Hematopoietic multipotent progenitor cell treated with erythropoietin and hydrocortisone succinate and interleukin-3 and kit ligand, for 4 days (in vitro differentiated cells): ENCODE data around the gene TASOR2.

Source experiments
- DNase-seq: peaks from one replicate; pipeline ENCODE4 v3.0.0-alpha.2; 2015

TASOR2 gene

DNA sequence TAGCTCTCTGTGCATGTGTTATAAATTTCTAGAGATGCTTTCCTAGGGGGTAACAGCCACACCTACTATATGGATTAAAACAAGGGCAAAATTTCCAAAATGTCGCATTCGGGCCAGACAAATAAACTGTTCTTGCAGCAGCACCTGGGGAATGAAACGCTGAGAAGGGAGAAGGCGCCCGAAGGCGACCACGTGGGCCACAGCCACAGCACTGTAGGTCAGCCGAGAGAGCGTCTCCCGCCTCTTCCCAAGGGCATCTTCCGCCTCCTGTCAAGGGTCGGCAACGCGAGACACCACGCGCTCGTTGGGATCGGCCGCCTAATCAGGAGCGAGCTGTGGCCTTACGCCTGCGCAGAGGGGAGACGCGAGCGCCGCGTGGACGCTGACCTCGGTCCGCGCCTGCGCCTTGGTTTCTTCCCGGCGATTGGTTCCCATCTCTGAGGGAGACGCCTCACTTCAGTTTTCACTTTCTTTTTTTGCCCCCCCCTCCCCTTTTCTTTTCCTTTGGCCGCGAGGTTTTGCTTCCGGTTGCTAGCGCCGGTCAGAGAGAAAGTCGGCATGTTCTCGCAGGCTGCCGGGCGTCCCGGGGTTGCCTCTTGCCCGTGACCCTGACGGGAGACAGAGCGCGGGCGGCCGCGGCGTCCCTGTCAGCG is at the start of gene TASOR2:
TASOR2 (plus strand) TSS at position 521 of the 653 bp plus-strand sequence. CDS start 35,805 bp downstream, outside the sequence.
- peak; percentile 99 for DNase-seq

GRCh38 chr10:5634918-5635317 is 49.7 kb upstream of the TASOR2 start:
- no peak for DNase-seq

- no peak for DNase-seq
Measured at GRCh38 chr10:5638494-5638893, 46.1 kb upstream of the TASOR2 start.

GRCh38 chr10:5639066-5639465 is 45.6 kb upstream of the TASOR2 start:
- no peak for DNase-seq

DNA sequence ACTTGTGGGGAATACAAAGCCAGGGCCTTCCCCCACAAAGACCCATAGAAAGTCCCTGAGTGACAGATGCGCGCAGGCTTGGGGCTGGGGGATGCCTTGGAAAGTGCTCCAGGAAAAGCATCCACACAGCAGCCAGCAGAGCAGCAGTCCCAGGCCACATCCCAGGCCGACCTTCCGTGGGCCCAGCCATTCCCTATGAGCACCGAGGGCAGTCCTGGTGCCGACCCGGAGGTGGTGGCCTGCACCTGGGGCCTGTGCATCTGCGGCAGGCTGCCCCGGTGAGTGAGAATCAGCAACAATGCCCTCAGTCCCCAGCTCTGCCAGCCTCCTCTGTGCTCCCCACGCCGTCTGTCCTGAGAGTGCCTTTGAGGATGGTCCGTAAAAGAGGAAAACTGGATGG is 44.6 kb upstream of the TASOR2 start:
- no peak for DNase-seq

GRCh38 chr10:5640501-5640900 is 44.1 kb upstream of the TASOR2 start:
- DNase-seq: no peak

DNA sequence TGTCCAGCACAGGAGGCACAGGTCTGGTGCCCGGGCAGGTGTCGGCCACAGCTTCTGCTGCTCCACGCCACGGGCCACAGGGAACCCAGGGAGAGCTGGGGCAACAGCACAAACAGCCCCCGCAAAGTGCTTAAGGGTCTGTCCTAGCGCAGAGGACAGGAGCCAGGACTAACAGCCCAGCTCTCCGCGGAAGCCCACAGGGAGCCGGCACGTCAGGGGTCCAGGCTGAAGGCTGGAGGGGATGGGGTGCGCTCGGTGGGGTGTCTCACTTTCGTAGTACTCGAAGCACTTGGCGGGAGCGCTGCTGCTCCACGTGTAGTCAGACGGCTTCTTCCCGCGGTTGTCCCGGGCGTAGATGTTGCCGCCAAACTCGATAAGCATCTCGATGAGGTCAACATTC is 43.1 kb upstream of the TASOR2 start:
- no peak for DNase-seq

GRCh38 chr10:5643346-5644067 is 41.1 kb upstream of the TASOR2 start:
- DNase-seq: no peak

- no peak for DNase-seq
Measured at GRCh38 chr10:5644930-5645329, 39.7 kb upstream of the TASOR2 start.

DNA sequence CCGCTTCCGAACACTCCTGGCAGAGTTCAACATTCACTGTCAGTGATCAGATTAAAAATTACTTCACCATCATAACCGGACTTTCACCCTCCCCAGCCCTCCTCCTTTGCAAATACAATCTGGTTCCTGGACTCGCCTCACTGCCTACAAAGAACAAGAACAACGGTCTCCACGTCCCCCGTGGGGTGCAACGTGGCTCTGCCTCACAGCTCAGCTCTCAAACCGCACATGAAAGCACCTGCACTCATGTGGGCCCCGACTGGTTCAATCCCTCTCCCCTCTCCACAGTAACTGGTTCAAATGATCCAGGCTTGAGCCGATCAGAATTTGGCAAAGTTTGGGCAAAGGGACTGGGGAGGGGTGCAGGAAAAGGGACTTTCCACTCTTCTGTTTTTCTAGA is 39.3 kb upstream of the TASOR2 start:
- no peak for DNase-seq

DNA sequence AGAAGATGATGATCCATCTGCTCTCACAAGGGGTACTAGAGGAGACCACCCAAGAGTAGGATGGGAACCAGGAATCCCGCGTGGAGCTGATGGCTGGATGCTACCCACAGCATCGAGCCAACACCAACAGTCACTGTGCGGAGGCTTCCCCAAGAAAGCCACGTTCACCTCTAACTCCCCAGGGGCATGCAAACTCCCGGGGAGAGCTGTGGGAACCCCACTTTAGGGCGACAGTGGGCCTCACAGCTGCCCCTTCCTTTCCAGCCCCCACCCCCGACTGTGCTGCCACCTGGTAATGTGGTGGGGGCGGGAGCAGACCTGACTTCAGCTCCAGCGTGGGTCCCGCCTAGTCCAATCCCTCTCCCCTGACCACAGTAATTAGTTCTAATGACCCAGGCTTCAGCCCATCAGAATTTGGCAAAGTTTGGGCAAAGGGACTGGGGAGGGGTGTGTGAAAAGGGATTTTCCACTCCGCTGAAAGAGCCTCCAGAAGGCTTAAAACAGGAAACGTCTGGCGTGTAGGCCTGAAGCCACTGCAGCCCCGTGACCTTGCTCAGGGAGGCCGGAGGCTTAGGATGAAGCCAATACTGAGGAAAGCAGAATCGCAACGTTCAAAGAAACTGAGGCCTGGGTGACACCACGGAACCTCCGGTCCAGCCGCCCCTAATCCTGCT is 38.6 kb upstream of the TASOR2 start:
- no peak for DNase-seq

- no peak for DNase-seq
Measured at GRCh38 chr10:5647507-5648240, 37.0 kb upstream of the TASOR2 start.

DNA sequence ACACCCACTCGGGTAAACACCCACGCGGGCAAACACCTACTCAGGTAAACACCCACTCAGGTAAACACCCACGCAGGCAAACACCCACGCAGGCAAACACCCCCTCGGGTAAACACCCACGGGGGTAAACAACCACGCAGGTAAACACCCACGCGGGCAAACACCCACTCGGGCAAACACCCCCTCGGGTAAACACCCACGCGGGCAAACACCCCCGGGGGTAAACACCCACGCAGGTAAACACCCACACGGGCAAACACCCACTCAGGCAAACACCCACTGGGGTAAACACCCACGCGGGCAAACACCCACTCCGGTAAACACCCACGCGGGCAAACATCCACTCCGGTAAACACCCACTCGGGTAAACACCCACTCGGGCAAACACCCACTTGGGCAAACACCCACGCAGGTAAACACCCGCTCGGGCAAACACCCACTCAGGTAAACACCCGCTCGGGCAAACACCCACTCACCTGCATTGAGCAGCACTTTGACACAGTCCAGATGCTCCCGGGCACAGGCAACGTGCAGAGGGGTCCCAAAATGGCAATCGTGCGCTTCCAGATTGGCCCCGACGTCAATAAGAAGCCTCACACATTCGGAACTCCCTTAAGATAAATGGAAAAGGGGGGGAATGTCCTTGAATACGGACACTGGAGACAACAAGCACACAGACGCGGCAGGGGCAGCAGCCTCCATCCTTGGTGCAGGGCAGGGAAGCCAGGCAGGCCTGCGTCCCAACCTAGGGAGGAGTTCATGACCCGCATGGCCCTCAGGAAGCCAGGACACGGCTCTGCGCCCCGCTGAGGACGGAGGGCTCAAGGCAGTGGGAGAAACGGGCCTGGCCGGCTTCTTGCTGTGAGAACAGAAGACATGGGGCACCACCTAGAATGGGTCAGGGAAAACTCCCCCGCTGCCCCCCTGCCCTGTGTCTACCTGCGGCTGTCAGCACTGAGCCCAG is 35.9 kb upstream of the TASOR2 start:
- peak; percentile 30 for DNase-seq

- DNase-seq: no peak
Measured at GRCh38 chr10:5649746-5650145, 34.9 kb upstream of the TASOR2 start.

DNA sequence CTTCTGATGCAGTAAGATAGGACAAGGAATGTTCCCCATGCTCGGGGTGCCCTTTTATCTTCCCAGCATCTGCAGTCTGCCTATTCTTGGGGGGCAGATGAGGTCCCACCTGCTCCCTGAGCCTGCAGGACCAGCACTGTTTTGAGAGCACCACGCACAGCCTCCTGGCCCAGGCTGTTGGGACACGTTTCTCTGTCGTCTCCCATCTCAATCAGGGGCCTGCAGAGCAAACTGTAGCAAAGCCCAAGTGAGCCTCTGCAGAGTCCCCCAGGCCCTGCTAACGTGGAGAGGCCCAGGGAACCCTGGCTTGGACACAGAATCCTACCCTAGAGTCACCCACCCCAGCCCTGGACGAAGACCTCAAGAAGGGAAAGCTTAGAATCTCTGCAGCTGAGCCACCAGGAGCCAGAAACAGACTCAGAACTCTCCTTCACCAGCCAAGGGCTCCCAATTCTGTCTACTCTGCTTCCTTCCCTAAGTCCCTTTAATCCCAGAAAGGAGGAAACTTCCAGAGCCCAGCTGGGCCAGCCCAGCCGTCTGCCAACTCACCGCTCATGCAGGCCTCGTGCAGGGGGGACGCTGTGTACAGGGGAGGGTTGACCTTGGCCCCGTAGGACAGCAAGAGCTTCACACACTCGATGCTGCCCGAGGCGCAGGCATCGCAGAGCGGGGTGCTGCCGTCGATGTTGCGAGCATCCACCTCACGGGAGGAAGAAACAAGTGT is 33.8 kb upstream of the TASOR2 start:
- no peak for DNase-seq

DNA sequence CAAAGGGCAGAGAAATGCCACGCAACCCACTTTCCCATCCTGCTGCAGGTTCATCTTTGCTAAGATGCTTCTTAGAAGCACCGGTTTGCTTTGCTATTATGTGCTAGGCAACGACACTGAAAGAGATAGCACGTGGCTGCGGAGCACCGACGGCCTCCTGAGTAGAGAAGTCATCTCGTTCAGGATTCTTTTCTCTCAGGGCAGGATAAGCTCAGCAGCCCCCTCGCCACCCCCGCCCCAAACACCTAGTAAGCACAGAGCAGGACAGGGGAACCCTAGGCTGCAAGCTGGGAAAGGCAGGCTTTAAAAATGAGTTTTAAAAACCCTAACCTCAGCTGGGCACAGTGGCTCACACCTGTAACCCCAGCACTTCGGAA is 33.3 kb upstream of the TASOR2 start:
- DNase-seq: no peak

- DNase-seq: no peak
Measured at GRCh38 chr10:5652746-5653145, 31.9 kb upstream of the TASOR2 start.

DNA sequence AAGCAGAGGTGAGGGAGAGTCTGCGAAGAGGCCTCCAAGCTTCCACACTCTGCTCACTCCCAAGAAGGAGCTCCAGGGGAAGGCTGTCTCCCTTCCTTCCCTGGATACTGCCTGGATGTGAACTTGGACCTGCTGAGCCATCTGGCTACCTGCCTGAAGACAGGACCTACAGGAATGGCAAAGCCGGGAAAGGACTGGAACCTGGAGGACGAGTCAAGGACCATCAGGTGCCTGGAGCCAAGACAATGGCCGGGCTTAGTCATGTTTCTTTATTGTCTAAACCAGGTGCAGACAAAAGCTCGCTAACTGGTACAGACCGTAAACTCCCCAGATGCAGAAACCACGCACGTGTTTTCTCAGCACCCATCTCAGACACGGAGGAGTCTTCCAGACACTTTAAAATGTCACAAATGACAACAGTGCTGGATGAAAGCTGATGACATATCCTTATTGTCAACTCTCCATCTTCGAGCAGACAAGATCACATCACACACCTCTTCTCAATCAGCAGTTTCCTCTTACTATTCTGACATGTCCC is 30.4 kb upstream of the TASOR2 start:
- DNase-seq: no peak

DNA sequence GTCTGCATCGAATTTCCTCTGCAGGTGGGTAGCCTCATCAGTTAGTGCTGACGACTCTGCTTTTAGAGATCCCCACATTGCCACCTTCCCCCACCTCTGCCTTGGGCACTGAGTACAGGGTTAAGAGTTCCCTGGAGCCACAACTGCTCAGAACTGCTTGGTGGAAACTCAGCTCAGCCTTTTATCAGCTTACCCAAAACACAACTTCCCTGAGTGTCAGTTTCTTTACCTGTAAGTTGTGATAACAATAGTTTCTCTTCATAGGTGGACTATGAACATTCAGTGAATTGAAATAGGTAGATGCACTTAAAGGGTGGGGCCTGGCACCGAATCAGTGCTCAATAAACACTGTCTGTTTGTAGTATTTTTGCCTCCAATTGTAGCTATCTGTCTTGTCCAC is 29.5 kb upstream of the TASOR2 start:
- DNase-seq: no peak

- DNase-seq: peak; percentile 25
Measured at GRCh38 chr10:5656737-5657579, 27.7 kb upstream of the TASOR2 start.
